Activated T-cell treated with anti-CD3 and anti-CD28 coated beads for 1 hour (primary cell): ENCODE data around the gene TCF7L1.

Experiments used
- DNase-seq: peaks from one replicate; pipeline ENCODE4 v3.0.0-alpha.2; 2020; ENCODE audit warnings: low read depth

Gene TCF7L1

GRCh38 chr2:85230679-85231467 lies 97.7 kb downstream of the TCF7L1 start:
- no peak for DNase-seq

DNA sequence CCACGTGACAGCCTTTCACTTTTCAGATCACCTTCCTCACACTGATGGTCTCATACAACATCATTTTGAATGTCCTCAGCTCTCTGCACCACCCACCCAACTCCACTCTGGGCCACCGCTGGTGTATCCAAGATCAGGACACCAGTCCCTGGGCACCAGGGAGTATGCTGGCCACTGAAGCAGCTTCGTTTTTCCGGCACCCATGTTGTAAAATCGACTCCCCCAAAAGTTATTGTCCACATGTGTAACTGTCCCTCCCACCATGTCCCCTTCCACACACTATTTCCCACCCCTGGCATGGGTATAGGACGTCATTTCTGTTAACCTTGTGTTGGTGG lies 98.2 kb downstream of the TCF7L1 start:
- DNase-seq, result no peak

DNA sequence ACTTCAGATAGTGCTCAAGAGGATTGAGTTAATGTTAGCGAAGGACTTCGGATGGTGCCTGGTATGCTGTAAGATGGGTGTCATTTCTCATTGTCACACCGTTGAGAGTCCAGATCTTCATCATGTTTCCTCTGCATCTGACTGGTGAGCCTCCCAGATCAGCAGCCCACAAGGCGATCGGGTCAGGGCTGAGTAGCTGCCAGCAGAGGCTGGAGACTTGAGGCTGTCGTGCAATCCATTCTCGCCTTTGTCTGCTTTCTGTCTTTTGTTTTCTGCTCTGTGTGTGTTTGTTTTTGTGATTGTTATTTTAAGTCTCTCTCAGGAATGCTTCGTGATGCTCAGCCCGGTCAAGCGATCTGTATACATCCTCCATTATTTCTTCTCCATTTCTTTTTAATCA lies 98.8 kb downstream of the TCF7L1 start:
- DNase-seq, result no peak

DNA sequence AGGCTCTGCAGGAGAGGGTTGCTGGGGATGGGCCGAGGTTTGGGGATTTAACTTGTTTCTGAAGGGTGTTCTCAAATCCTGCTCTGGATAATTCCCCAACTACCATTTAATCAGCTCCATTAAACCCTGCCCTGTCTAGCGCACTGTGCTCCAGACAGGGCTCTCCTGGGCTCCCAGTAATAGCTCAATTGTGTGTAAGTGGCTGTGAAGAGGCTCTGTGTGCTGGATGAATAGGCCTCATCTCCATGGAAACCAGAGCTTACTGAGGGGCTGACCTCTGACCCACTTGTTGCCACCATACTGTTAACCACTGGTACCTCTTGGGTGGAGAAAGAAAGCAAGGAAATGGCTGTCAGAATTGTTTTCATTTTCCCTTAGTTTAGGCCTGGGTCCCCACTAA lies 101.7 kb downstream of the TCF7L1 start:
- DNase-seq, result no peak

GRCh38 chr2:85235281-85235680 lies 102.1 kb downstream of the TCF7L1 start:
- no peak for DNase-seq

GRCh38 chr2:85236084-85236483 lies 102.9 kb downstream of the TCF7L1 start:
- no peak for DNase-seq

GRCh38 chr2:85237849-85238565 lies 104.8 kb downstream of the TCF7L1 start:
- DNase-seq, result no peak

- no peak for DNase-seq
These were observed 105.4 kb downstream of the TCF7L1 start for GRCh38 chr2:85238607-85239006.

DNA sequence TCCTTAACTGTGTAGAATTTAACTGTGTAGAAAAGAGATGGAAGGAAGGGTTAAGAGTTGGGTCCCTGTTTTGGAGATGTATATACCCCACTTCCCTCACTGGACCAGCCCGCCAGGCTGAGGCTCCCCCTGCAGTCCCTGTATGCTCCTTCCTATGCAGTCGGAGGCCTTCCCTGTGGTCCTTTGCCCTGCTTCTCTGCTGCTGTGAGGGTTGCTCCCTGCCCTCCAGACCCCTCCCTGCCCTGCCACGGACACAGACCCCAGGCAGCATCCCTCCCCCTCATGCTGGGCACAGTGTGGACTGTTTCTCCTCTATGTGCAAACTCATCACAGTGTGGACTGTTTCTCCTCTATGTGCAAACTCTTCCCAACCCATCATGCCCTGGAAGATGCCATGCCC lies 105.9 kb downstream of the TCF7L1 start:
- no peak for DNase-seq

DNA sequence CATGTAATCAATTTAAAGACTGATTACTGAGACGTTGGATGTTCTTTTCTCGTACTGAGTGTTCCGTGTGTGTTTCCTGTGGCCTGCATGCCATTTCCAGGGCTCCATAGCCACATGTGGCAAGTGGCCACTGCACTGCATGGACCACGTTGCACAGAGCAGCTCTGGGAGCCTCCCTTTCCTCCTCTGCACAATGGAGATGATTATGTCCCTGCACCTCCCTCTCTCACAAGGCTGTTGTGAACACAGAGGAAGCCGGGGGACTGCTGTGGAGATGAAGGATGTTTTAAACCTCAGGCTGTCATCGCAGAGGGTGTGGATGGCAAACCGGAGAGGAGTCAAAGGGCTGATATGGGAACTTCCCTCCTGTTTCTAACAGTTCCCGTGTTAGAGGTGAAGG lies 106.9 kb downstream of the TCF7L1 start:
- no peak for DNase-seq

GRCh38 chr2:85242321-85242720 lies 109.1 kb downstream of the TCF7L1 start:
- no peak for DNase-seq

DNA sequence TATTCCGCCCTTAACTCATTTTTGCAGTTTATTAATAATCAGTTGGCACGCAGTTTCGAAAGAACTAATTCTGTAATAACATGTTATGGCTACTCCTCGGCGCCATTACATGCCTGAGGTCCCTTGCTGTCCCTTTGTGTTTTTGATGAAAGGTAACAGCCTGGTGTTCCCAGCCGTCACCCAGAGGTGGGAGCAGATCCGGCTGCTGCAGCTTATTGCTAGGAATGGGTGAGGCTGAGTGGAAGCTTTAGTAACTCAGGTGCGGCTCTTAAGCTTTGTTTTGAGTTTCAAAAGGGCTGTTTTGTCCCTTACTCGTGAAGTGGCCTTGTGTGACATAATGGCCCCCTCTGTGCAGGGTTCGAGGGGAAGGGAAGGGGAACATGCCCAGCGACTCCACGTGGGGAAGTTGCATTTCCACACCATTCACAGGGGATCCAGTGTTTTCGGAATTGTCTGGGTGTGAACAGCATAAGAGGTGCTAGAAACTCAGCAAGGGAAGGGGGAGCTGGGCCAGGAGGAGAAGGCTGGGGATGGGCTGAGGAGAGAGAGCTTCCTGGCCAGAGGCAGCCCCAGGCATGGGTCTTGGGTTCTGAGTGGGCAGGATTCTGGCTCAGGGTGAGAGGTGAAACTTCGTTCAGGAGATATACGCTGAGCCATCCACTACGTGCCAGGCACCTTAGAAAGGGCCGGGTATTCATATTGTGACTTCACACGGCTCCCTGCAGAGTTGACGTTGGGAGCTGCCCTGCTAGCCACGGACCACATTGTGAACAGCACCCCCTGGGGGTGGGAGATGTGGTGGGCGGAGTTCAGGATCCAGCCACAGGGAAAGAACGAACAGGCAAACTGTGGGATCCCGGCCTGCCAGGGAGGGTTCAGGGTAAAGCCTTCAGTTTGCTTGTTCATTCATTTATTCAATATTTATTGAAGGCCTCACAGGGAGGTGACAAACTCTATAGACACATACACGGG lies 110.2 kb downstream of the TCF7L1 start:
- DNase-seq, result no peak

- no peak for DNase-seq
These were observed 111.6 kb downstream of the TCF7L1 start for GRCh38 chr2:85244828-85245227.

GRCh38 chr2:85245891-85246290 lies 112.7 kb downstream of the TCF7L1 start:
- DNase-seq, result no peak

DNA sequence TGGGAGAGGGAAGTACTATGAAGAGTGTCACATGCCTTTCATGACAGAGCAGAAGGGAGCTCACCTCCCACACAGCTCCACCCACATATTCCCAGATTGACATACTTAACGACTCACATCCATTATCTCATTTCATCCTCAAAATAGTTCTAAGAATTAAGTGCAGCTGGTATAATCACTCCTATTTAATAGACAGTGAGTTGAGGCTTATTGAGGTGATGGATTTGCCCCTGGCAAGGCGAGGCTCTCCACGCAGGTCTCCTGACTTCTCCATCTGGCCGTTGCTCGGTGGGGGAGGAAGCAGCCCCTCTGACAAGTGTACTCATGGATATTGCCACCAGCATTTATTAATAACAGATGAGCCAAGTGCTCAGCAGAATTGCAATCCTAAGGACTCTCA lies 113.2 kb downstream of the TCF7L1 start:
- DNase-seq, result no peak

DNA sequence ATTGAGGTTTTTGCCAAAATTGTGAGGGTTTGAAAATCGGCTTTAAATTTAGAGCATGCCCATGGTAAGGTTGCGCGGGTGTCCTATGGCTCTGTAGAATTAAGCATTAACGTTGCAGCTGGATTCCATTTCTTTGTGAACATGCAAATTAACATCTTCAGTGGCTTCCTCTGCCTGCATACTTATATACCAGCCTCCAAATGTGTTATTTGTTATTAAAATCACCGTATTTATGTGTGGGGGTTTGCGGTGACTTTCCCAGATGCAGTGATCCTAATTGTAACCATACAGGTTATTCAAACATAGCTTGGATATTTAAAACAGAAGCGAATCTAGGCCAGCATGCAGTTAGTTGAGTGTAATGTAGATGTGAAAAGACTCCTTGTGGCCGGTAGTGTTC lies 114.4 kb downstream of the TCF7L1 start:
- no peak for DNase-seq

DNA sequence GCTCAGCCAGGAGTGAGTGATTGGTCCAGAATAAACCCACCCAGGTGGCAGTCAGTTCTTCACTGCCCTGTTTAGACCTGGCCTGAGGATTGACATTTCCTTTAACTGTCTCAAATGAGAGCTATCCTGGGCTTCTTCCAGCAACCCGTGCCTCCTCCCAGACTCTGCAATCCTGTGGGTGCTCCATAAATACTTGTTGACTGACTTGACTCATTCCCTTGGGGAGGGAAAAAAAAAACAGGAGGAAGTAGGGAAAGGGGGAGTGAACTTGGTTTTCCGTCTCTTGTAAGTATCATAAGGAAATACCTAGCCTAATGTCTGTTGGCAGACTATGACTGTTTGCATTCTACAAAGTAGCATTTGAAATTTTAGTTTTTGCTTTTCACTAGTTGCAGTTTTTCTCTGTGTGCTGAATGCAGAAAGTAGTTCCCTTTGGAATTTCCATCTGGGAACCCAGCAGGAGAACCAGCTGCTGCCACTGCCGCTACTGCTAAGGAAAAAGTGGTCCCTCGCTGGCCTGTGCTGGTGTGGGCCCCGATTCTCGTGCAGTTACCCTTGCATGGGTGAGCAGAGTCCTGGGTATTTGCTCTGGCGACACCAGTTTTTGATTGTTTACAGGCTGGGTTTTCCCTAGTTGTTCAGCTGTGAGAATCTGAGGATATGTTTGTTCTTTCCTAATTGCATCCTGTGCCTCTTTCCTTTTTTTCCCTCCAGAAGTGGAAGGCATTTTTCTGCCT lies 115.7 kb downstream of the TCF7L1 start:
- no peak for DNase-seq

DNA sequence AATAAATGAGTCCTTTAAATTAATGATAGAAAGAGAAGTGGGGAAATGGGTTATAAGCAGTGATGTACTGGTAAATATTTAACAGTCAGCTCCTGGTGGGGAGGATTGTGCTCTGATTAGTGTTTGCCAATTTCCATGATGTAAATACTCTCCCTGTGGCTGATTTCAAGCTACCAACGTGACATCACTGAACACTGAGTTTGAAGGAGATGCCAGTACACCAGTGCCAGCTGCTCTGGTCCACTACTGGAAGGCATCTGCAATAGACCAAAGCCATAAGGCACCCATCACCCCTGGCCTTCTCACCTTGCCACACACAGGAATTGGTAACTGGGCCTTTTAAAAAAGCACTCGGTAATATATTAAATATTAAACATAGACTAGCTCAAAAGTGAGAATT lies 116.9 kb downstream of the TCF7L1 start:
- DNase-seq, result no peak

- no peak for DNase-seq
These were observed 118.0 kb downstream of the TCF7L1 start for GRCh38 chr2:85251070-85251616.

GRCh38 chr2:85253890-85254289 lies 120.7 kb downstream of the TCF7L1 start:
- DNase-seq, result no peak

- no peak for DNase-seq
These were observed 121.5 kb downstream of the TCF7L1 start for GRCh38 chr2:85254540-85255300.
